ENCODE measurements around the gene SLC39A9. TPM values are rescaled to one million over a fixed set of nuclear protein-coding genes. Genes with fewer than 3 reads are reported as not detected.

SLC39A9 gene
- total RNA-seq, 1 experiment from 2014 or later, result 63.4 TPM

- H3K27ac ChIP-seq (ENCODE audit: low read length), result peak overlapping the region; percentile 96
- intact Hi-C loops (cut with micrococcal nuclease; ENCODE audit: unreplicated experiment), result no loop called here
These were observed 1.3 kb downstream of the SLC39A9 start for GRCh38 chr14:69399750-69400149.

GRCh38 chr14:69400154-69400553, 1.7 kb downstream of the SLC39A9 start:
- H3K4me1 ChIP-seq (ENCODE audit: control insufficient read depth, insufficient read depth, low read length), result peaks cover 20% of the 10 kb centered on the region
- H3K4me3 ChIP-seq (ENCODE audit: low read depth in 2 of 2, low read length in 2 of 2), result peak overlapping the region; percentile 82 to 98
- CTCF ChIA-PET, result interaction anchor here (0.6 kb wide), 1 partner anchor 194 kb away, joined by 4 read pairs; no protein-coding TSS in a partner anchor
- TF ChIP-seq SIN3A (IDR thresholded peaks at IDR 0.05; ENCODE audit: borderline replicate concordance, insufficient read depth, low read depth, low read length) (no peak), POLR2AphosphoS5 (IDR thresholded peaks at IDR 0.05; ENCODE audit: low read depth, low read length) (no peak), TCF7L2 (IDR thresholded peaks at IDR 0.05; ENCODE audit: low read depth, low read length) (no peak), REST (IDR thresholded peaks at IDR 0.05; ENCODE audit: insufficient read depth in 1 of 2, low read depth in 2 of 2, low read length in 1 of 2) (no peak)
- TF ChIP-seq, protein P1, sequence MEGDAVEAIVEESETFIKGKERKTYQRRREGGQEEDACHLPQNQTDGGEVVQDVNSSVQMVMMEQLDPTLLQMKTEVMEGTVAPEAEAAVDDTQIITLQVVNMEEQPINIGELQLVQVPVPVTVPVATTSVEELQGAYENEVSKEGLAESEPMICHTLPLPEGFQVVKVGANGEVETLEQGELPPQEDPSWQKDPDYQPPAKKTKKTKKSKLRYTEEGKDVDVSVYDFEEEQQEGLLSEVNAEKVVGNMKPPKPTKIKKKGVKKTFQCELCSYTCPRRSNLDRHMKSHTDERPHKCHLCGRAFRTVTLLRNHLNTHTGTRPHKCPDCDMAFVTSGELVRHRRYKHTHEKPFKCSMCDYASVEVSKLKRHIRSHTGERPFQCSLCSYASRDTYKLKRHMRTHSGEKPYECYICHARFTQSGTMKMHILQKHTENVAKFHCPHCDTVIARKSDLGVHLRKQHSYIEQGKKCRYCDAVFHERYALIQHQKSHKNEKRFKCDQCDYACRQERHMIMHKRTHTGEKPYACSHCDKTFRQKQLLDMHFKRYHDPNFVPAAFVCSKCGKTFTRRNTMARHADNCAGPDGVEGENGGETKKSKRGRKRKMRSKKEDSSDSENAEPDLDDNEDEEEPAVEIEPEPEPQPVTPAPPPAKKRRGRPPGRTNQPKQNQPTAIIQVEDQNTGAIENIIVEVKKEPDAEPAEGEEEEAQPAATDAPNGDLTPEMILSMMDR (IDR thresholded peaks at IDR 0.05), result no peak
- in situ Hi-C loops (cut with HindIII; ENCODE audit: low pct_unique_long_range_greater_than_20kb, low sequenced_read_pairs), result no loop called here
- BruUV-seq (replicated peaks), result no TSS peak
- H3K36me3 ChIP-seq (ENCODE audit: control insufficient read depth, insufficient read depth, low read length), result peaks cover 22% of the 10 kb centered on the region
- ATAC-seq, result no peak
- intact Hi-C loops (cut with micrococcal nuclease; ENCODE audit: unreplicated experiment), result no loop called here
- no peaks in the 10 kb centered on the region for H3K9me3 ChIP-seq (ENCODE audit: control insufficient read depth, insufficient read depth, low read depth, low read length)
- no peaks in the 10 kb centered on the region for H3K27me3 ChIP-seq (ENCODE audit: control insufficient read depth, insufficient read depth, low read length)
- no peak for DNase-seq (ENCODE audit: low read depth, low spot score)
- POLR2A ChIA-PET, result no interaction called here
- H3K27ac ChIP-seq (ENCODE audit: low read length), result peak overlapping the region; percentile 96

More at GRCh38 chr14:69399750-69400149, 1.3 kb downstream of the SLC39A9 start:
- in situ Hi-C loops (cut with HindIII; ENCODE audit: low pct_unique_long_range_greater_than_20kb, low sequenced_read_pairs), result no loop called here
- DNase-seq (ENCODE audit: low read depth, low spot score), result no peak
- peaks cover 26% of the 10 kb centered on the region for H3K36me3 ChIP-seq (ENCODE audit: control insufficient read depth, insufficient read depth, low read length)
- no peak for ATAC-seq
- TF ChIP-seq, protein P1 (IDR thresholded peaks at IDR 0.05), result no peak
- TF ChIP-seq POLR2AphosphoS5 (IDR thresholded peaks at IDR 0.05; ENCODE audit: low read depth, low read length) (no peak), SIN3A (IDR thresholded peaks at IDR 0.05; ENCODE audit: borderline replicate concordance, insufficient read depth, low read depth, low read length) (no peak), REST (IDR thresholded peaks at IDR 0.05; ENCODE audit: insufficient read depth in 1 of 2, low read depth in 2 of 2, low read length in 1 of 2) (no peak), TCF7L2 (IDR thresholded peaks at IDR 0.05; ENCODE audit: low read depth, low read length) (no peak)
- H3K4me1 ChIP-seq (ENCODE audit: control insufficient read depth, insufficient read depth, low read length), result peaks cover 20% of the 10 kb centered on the region
- H3K27me3 ChIP-seq (ENCODE audit: control insufficient read depth, insufficient read depth, low read length), result no peaks in the 10 kb centered on the region
- H3K9me3 ChIP-seq (ENCODE audit: control insufficient read depth, insufficient read depth, low read depth, low read length), result no peaks in the 10 kb centered on the region
- peak overlapping the region; percentile 82 to 98 for H3K4me3 ChIP-seq (ENCODE audit: low read depth in 2 of 2, low read length in 2 of 2)
- POLR2A ChIA-PET, result no interaction called here
- CTCF ChIA-PET, result no interaction called here
- BruUV-seq (replicated peaks), result no TSS peak

All from Panc1 (cell line).